ENCODE measurements around the gene SYTL3. TPM values are rescaled to one million over a fixed set of nuclear protein-coding genes. Genes with fewer than 3 reads are reported as not detected.
A peak's percentile ranks its signal among the peaks of the same experiment; 100 is the strongest.

SYTL3 gene
- total and polyA plus RNA-seq, 11 donors, result 4.0 to 14.6 (median 8.2) TPM

DNA sequence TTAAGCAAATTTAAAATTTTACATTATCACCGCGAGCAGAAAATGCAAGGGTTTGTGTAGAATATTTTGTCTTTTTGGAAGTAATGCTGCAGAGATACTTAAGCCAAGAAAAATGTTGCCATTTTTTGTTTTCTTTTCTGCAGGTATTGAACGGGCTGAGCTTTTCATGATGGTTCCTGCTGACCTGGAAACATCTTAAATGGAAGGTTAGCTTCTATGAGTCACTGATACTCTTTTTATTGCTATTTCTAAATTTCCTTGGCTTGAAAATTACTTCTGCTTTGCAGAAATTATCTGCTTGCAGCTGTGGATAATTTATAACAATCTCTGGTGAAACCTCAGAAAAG is 12.7 kb downstream of the SYTL3 start:
- TF ChIP-seq, protein P1, sequence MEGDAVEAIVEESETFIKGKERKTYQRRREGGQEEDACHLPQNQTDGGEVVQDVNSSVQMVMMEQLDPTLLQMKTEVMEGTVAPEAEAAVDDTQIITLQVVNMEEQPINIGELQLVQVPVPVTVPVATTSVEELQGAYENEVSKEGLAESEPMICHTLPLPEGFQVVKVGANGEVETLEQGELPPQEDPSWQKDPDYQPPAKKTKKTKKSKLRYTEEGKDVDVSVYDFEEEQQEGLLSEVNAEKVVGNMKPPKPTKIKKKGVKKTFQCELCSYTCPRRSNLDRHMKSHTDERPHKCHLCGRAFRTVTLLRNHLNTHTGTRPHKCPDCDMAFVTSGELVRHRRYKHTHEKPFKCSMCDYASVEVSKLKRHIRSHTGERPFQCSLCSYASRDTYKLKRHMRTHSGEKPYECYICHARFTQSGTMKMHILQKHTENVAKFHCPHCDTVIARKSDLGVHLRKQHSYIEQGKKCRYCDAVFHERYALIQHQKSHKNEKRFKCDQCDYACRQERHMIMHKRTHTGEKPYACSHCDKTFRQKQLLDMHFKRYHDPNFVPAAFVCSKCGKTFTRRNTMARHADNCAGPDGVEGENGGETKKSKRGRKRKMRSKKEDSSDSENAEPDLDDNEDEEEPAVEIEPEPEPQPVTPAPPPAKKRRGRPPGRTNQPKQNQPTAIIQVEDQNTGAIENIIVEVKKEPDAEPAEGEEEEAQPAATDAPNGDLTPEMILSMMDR (IDR thresholded peaks at IDR 0.05), result no peak
- TF ChIP-seq POLR2A (IDR thresholded peaks at IDR 0.05), result no peak
- ATAC-seq, result no peak
- no peaks in the 10 kb centered on the region for H3K9me3 ChIP-seq
- no peaks in the 10 kb centered on the region for H3K27me3 ChIP-seq
- H3K36me3 ChIP-seq, result peaks cover 0 to 11% (median 0%) of the 10 kb centered on the region in 9 donors
- H3K27ac ChIP-seq, result peak overlapping the region in 4 of 12 donors; percentile 2 to 49 (median 40)
- H3K4me1 ChIP-seq, result peaks cover 0 to 44% (median 0%) of the 10 kb centered on the region in 12 donors
- H3K4me3 ChIP-seq, result peak overlapping the region in 7 of 12 donors; percentile 7 to 44 (median 33)
- intact Hi-C loops (cut with DNase I), result no loop called here
- no peak for DNase-seq
- 77 to 79% (median 77%) methylated on average over 3 of the region's 3 CpGs for WGBS, 4 donors

DNA sequence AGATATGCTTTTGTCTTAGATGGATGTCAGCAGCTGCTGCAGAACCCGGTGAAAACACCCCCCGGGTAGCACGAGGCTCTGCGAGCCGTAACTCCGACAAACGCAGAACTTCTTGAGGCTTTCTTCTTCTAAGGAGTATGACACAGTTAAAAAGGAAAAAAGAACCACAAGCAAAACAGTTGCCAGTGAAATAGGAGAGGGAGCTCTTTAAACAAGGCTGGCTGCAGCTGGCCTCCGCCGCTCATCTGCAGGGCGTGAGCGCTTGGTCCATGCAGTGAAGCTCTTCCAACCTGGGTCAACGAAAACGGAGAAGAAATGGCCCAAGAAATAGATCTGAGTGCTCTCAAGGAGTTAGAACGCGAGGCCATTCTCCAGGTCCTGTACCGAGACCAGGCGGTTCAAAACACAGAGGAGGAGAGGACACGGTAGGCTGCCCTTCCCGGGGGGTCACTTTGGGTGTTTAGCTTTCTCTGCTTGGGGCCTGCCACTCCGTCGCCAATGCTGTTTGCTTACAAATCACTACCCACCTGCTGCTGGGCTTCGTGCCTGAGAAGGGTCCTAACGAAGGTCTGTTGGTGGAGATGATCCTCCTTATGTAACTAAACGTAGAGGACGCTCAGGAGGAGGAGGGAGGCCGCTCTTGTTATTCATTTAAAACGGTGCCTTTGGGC is 13.2 kb downstream of the SYTL3 start:
- TF ChIP-seq POLR2A (IDR thresholded peaks at IDR 0.05), result no peak
- TF ChIP-seq, protein P1 (IDR thresholded peaks at IDR 0.05), result no peak
- Histone ChIP-seq H3K4me3 (peak overlapping the region in 7 of 12 donors; percentile 7 to 44 (median 33)), H3K36me3 (peaks cover 0 to 11% (median 0%) of the 10 kb centered on the region in 9 donors), H3K9me3 (no peaks in the 10 kb centered on the region), H3K27ac (peak overlapping the region in 8 of 12 donors; percentile 2 to 49 (median 36)), H3K4me1 (peaks cover 0 to 49% (median 0%) of the 10 kb centered on the region in 12 donors), H3K27me3 (no peaks in the 10 kb centered on the region)
- no peak for DNase-seq
- intact Hi-C loops (cut with DNase I), result no loop called here
- ATAC-seq, result peak; percentile 39 to 66 (median 42)
- 69 to 74% (median 72%) methylated on average over 27 of the region's 27 CpGs for WGBS, 4 donors

DNA sequence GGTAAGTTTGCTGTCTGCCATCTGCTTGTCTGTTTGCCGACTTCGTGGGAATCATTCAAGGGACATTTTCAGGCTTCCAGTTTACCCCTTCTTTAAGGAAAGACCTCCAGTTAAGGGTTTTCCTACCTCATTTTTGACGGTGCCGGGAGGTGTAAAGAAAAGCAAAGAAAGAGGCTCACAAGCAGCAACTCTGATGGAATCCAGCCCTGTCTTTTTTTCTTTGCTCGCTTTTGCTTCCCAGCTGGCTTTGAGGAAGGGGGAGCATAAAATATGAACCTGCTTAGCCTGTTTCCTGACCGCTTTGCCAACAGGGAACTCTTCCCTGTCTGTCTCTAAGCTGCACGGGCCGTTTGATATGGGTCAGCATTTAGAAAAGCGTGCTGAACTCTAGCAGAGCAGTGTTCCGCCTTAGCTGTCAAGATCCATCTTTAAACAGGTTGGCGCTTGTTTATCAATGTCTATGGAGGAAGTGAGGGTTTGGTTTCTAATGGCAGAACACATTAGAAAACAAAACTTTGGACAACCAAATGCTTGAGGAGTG is 13.8 kb downstream of the SYTL3 start:
- peaks cover 0 to 11% (median 0%) of the 10 kb centered on the region in 9 donors for H3K36me3 ChIP-seq
- ATAC-seq (no peak), DNase-seq (no peak)
- no peaks in the 10 kb centered on the region for H3K9me3 ChIP-seq
- no peaks in the 10 kb centered on the region for H3K27me3 ChIP-seq
- peaks cover 0 to 55% (median 0%) of the 10 kb centered on the region in 12 donors for H3K4me1 ChIP-seq
- WGBS, 4 donors, result 59 to 65% (median 61%) methylated on average over 11 of the region's 11 CpGs
- intact Hi-C loops (cut with DNase I), result no loop called here
- peak overlapping the region in 5 of 12 donors; percentile 25 to 43 (median 40) for H3K27ac ChIP-seq
- TF ChIP-seq, protein P1 (IDR thresholded peaks at IDR 0.05), result no peak
- no peak for TF ChIP-seq POLR2A (IDR thresholded peaks at IDR 0.05)
- peak overlapping the region in 6 of 12 donors; percentile 7 to 44 (median 36) for H3K4me3 ChIP-seq

DNA sequence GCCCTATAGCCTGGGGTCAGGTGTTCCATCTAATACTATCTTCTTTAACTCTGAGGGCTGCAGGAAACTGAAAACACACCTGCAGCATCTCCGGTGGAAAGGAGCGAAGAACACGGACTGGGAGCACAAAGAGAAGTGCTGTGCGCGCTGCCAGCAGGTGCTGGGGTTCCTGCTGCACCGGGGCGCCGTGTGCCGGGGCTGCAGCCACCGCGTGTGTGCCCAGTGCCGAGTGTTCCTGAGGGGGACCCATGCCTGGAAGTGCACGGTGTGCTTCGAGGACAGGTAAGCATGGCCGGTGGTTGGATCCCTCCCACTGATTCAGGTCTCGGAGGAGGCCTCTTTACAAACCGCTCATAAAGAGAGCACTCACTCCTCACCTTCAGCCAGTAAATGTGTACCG is 15.5 kb downstream of the SYTL3 start:
- Histone ChIP-seq H3K4me1 (peaks cover 0 to 50% (median 0%) of the 10 kb centered on the region in 12 donors), H3K27ac (no peak overlapping the region), H3K9me3 (no peaks in the 10 kb centered on the region), H3K4me3 (no peak overlapping the region), H3K36me3 (peaks cover 0 to 11% (median 0%) of the 10 kb centered on the region in 9 donors), H3K27me3 (no peaks in the 10 kb centered on the region)
- DNase-seq, result no peak
- WGBS, 4 donors, result 96 to 98% (median 97%) methylated on average over 18 of the region's 18 CpGs
- intact Hi-C loops (cut with DNase I), result no loop called here
- TF ChIP-seq, protein P1 (IDR thresholded peaks at IDR 0.05), result no peak
- no peak for TF ChIP-seq POLR2A (IDR thresholded peaks at IDR 0.05)
- no peak for ATAC-seq
